ENCODE results near the gene CIP2A. TPM values are rescaled to one million over a fixed set of nuclear protein-coding genes. Genes with fewer than 3 reads are reported as not detected.

Gene CIP2A
- total RNA-seq, 2 experiments from 2014 or later, result 42.5 to 44.9 TPM

GRCh38 chr3:108507902-108508301 lies 81.3 kb downstream of the CIP2A start:
- no peak overlapping the region for H3K27ac Mint-ChIP-seq
- TF ChIP-seq CTCF (IDR thresholded peaks at IDR 0.05), result no peak
- ATAC-seq (no peak), DNase-seq (no peak)
- CTCF ChIA-PET, result interaction anchor here (1.3 to 1.4 kb wide), 2 partner anchors 19 to 30 kb away, joined by 3 to 4 read pairs; no protein-coding TSS in a partner anchor
- H3K4me3 Mint-ChIP-seq, result no peak overlapping the region
- H3K4me1 Mint-ChIP-seq (ENCODE audit: low read depth), result no peaks in the 10 kb centered on the region
- intact Hi-C loops (cut with micrococcal nuclease), result no loop called here
- H3K27me3 Mint-ChIP-seq, result no peaks in the 10 kb centered on the region
- POLR2A ChIA-PET, result interaction anchor here (0.6 kb wide), 1 partner anchor 537 kb away, joined by 3 read pairs; no protein-coding TSS in a partner anchor
- H3K9me3 Mint-ChIP-seq, result no peaks in the 10 kb centered on the region
- H3K36me3 Mint-ChIP-seq (ENCODE audit: low read depth), result no peaks in the 10 kb centered on the region

GRCh38 chr3:108505811-108506210 lies 83.4 kb downstream of the CIP2A start:
- no peaks in the 10 kb centered on the region for H3K9me3 Mint-ChIP-seq
- no peak for ATAC-seq
- no peaks in the 10 kb centered on the region for H3K36me3 Mint-ChIP-seq (ENCODE audit: low read depth)
- intact Hi-C loops (cut with micrococcal nuclease), result no loop called here
- H3K4me3 Mint-ChIP-seq, result no peak overlapping the region
- no peak for TF ChIP-seq CTCF (IDR thresholded peaks at IDR 0.05)
- peaks cover 1% of the 10 kb centered on the region for H3K27me3 Mint-ChIP-seq
- ChIA-PET CTCF (interaction anchor here (0.9 to 1.5 kb wide), 4 partner anchors 10 to 47 kb away, joined by 3 to 4 read pairs (median 3); no protein-coding TSS in a partner anchor), POLR2A (no interaction called here)
- DNase-seq, result no peak
- H3K4me1 Mint-ChIP-seq (ENCODE audit: low read depth), result no peaks in the 10 kb centered on the region
- no peak overlapping the region for H3K27ac Mint-ChIP-seq

- ChIA-PET POLR2A (no interaction called here), CTCF (no interaction called here)
- no peak overlapping the region for H3K4me3 Mint-ChIP-seq
- H3K9me3 Mint-ChIP-seq, result no peaks in the 10 kb centered on the region
- TF ChIP-seq CTCF (IDR thresholded peaks at IDR 0.05), result no peak
- no peak overlapping the region for H3K27ac Mint-ChIP-seq
- H3K4me1 Mint-ChIP-seq (ENCODE audit: low read depth), result no peaks in the 10 kb centered on the region
- H3K27me3 Mint-ChIP-seq, result peaks cover 1% of the 10 kb centered on the region
- no peaks in the 10 kb centered on the region for H3K36me3 Mint-ChIP-seq (ENCODE audit: low read depth)
- intact Hi-C loops (cut with micrococcal nuclease), result no loop called here
- ATAC-seq (no peak), DNase-seq (no peak)
These were observed 85.5 kb downstream of the CIP2A start for GRCh38 chr3:108503722-108504121.

GRCh38 chr3:108501535-108501934 lies 87.7 kb downstream of the CIP2A start:
- DNase-seq (no peak), ATAC-seq (no peak)
- no peaks in the 10 kb centered on the region for H3K36me3 Mint-ChIP-seq (ENCODE audit: low read depth)
- no peak for TF ChIP-seq CTCF (IDR thresholded peaks at IDR 0.05)
- POLR2A ChIA-PET, result no interaction called here
- H3K4me1 Mint-ChIP-seq (ENCODE audit: low read depth), result no peaks in the 10 kb centered on the region
- no peak overlapping the region for H3K27ac Mint-ChIP-seq
- CTCF ChIA-PET, result no interaction called here
- no peak overlapping the region for H3K4me3 Mint-ChIP-seq
- intact Hi-C loops (cut with micrococcal nuclease), result no loop called here
- peaks cover 1% of the 10 kb centered on the region for H3K27me3 Mint-ChIP-seq
- no peaks in the 10 kb centered on the region for H3K9me3 Mint-ChIP-seq

- DNase-seq, result no peak
- H3K9me3 Mint-ChIP-seq, result no peaks in the 10 kb centered on the region
- POLR2A ChIA-PET, result no interaction called here
These were observed 88.5 kb downstream of the CIP2A start for GRCh38 chr3:108500728-108501127.

More at GRCh38 chr3:108500728-108501127, 88.5 kb downstream of the CIP2A start:
- no peak overlapping the region for H3K27ac Mint-ChIP-seq
- H3K4me3 Mint-ChIP-seq, result no peak overlapping the region
- ATAC-seq, result no peak
- intact Hi-C loops (cut with micrococcal nuclease), result no loop called here
- no peaks in the 10 kb centered on the region for H3K4me1 Mint-ChIP-seq (ENCODE audit: low read depth)
- peaks cover 1% of the 10 kb centered on the region for H3K27me3 Mint-ChIP-seq
- TF ChIP-seq CTCF (IDR thresholded peaks at IDR 0.05), result no peak
- H3K36me3 Mint-ChIP-seq (ENCODE audit: low read depth), result no peaks in the 10 kb centered on the region
- CTCF ChIA-PET, result interaction anchor here (0.8 to 3.4 kb wide), 3 partner anchors 11 to 488 kb away, joined by 3 to 17 read pairs (median 4); no protein-coding TSS in a partner anchor

Other genes with a start within 250 kb of the CIP2A start
- under 1 TPM; 0.07 to 0.09 TPM for gene MYH15, start 78.8 kb downstream of the CIP2A start, total RNA-seq
- 10 to 100 TPM; 18.5 to 21.8 TPM for gene DZIP3, start 284 bp upstream of the CIP2A start, total RNA-seq
- not detected for gene RETNLB, start 168.0 kb upstream of the CIP2A start, total RNA-seq
- 10 to 100 TPM; 13.8 to 15.5 TPM for gene TRAT1, start 233.3 kb upstream of the CIP2A start, total RNA-seq